ENCODE data around the gene RASSF4.

GRCh38 chr10:44921506-44921905, 38.1 kb upstream of the RASSF4 start:
- TF ChIP-seq EZH2 (IDR thresholded peaks at IDR 0.05; ENCODE audit: insufficient read depth, low read length) (no peak), CTCF (IDR thresholded peaks at IDR 0.05; ENCODE audit: insufficient read depth, low read depth, low read length) (no peak)

Measured in astrocyte (in vitro differentiated cells and primary cell).